Stimulated activated CD4-positive, alpha-beta T cell treated with anti-CD3 and anti-CD28 coated beads, Interleukin-4, amount 100 ng/mL, for 4 hours (primary cell): ENCODE measurements around the gene DOCK3.

Experiments
- DNase-seq, 2 experiments: peaks; one replicate each; pipeline ENCODE4 v3.0.0-alpha.2; 2020

The DOCK3 gene, protein sequence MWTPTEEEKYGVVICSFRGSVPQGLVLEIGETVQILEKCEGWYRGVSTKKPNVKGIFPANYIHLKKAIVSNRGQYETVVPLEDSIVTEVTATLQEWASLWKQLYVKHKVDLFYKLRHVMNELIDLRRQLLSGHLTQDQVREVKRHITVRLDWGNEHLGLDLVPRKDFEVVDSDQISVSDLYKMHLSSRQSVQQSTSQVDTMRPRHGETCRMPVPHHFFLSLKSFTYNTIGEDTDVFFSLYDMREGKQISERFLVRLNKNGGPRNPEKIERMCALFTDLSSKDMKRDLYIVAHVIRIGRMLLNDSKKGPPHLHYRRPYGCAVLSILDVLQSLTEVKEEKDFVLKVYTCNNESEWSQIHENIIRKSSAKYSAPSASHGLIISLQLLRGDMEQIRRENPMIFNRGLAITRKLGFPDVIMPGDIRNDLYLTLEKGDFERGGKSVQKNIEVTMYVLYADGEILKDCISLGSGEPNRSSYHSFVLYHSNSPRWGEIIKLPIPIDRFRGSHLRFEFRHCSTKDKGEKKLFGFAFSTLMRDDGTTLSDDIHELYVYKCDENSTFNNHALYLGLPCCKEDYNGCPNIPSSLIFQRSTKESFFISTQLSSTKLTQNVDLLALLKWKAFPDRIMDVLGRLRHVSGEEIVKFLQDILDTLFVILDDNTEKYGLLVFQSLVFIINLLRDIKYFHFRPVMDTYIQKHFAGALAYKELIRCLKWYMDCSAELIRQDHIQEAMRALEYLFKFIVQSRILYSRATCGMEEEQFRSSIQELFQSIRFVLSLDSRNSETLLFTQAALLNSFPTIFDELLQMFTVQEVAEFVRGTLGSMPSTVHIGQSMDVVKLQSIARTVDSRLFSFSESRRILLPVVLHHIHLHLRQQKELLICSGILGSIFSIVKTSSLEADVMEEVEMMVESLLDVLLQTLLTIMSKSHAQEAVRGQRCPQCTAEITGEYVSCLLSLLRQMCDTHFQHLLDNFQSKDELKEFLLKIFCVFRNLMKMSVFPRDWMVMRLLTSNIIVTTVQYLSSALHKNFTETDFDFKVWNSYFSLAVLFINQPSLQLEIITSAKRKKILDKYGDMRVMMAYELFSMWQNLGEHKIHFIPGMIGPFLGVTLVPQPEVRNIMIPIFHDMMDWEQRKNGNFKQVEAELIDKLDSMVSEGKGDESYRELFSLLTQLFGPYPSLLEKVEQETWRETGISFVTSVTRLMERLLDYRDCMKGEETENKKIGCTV (N-terminal part only)

DNA sequence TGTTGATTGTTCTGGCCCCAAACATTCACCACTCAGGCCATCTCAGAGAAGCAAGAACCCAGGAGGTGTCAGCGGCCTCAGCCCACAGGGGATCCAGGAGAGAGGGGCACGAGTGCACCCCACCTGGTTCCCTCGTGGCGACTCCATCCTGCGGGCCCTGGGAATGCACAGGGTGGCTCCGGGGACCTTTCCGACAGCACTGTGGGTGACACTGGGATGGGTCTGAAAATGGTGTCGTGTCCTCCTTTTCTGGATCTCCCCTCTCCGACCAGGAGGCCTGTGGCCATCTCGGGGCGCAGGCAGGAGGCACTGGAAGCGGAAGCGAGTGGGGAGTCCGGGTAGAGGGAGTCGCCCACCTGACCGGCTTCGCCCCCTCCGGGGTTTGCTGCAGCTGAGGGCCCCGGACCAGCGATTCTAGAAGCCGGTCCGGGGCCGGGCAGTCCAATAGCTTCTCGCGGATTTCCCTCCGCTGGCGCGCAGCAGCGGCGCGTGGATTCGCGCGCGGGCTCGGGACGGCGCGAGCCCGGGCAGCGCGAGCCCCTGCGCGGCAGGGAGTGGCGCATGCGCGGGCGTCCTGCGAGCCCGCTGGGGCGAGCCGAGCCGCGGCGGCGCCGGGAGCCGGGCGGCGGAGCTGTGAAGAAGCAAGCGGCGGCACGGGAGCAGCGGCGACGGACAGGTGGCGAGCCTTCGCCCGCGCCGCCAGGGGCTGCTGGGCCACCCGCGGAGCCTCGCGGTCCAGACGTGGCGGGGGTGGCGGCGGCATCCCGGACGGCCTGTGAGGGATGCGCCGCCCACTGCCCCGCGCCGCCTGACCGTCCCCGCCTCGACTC, at the start of gene DOCK3:
Gene DOCK3, plus strand, starts transcription at position 579 of the 830 bp plus-strand sequence. CDS start 337 bp downstream, outside the sequence.
- DNase-seq: peak; percentile 48 to 62

DNA sequence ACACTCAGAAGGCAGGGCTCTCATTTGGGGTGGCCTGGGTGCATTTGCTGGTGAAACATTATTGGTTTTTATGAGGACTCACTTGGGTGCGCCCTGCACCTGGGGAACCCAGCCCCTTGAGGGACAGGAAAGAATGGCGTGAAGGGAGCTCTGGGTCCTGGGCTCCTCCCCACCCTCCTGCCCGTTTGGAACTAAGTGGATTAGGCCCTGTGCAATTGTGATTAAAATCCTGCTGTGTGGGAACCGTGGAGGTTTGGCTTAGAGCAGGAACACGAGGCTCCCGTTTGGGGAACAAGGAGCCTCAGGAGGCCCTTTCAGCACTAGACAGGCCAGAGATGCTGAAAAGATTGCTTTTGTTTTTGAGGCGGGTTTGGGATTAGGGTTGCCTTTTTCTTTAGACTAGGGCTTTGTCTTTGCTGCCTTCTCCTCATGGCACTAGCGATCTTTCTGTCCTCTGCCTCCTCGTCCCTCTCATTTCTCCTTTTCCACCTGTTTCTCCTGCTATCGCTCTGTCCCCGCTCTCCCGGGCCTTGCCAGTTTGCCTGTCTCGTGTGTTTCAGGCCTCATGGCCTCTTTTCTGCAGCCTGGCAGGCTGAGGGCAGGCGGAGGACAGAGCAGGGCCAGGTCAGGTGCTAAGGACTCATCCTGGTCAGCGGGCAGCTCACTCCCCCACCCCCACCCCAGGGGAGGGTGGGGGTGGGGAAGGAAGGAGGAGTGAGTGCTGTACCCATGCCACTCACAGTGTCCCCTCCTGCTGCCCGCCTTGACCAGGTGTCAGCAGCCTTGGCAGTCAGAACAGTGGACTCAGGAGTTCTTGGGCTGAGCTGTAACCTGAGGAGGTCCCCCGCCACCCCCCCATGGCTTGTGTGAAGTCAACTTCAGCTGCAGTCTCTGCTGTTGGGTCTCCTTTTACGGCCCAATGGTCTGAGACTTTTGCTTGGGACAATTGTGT, 49.2 kb upstream of the DOCK3 start:
- no peak for DNase-seq

DNA sequence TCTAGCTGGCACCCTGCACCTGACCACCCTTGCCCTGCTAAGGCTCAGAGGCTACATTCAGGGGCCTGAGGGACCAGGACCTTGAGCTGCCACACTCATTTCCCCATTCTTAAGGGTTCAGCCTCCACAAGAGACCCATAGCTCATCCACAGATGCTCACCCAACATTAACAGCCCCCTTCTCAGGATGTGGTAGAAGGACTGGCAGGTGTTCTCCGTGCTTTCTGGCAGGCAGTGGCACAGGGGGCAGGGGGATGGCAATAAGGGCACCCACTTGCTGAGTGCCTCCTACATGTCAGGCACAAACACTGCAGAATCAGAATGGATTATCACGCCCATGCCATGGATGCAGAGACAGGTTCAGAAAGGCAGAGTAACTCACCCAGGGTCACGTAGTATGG, 48.3 kb upstream of the DOCK3 start:
- DNase-seq: no peak

DNA sequence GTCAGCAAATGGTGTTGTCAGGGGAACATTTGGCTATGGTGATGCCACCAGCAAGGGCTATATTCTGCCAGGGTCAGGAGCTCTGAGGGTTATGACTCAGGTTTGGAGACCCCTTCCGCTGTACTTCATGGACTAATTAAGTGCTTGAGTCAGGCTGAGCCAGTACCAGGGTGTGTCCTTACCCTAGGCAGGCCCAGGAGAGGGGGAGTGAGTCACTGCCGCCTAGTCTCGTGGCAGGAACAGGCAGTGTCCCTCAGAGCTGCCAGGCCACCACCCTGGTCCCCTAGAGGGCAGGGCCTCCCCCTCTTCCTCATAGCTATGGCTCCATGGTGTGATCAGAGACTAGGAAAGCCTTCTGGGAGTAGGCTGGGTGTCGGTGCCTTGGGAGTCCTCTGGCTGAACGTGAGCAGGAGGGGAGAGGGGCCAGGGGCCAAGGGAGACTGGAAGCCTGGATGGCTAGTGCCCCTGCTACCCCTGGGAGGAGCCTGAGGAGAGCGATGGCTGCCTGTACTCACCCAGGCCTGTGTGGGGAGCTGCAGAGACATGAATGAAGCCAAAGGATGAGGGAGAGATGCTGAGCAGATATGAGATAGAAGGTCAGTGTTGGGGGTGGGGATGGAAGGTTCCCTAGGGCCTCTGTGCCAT, 47.2 kb upstream of the DOCK3 start:
- peak in 1 of 2 experiments; percentile 16 for DNase-seq

DNA sequence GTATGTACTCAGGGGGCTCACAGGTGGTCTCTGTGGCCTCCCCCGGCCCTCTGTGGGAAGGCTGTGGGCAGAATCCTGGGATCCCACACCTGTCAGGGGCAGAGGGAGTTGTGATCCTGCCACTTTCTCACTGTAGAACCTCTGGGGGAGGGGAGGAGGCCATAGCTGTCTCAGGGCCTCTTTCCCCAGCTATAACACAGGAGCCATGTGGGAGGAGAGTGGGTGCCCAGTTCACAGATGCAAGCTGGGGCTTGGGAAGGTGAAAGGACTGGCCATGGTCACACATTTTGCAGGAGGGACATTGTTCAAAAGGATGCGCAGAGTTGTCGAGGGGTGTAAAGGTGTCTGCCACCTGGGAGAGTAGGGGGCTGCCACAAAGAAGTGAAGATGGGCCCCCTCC, 46.1 kb upstream of the DOCK3 start:
- DNase-seq: no peak

DNA sequence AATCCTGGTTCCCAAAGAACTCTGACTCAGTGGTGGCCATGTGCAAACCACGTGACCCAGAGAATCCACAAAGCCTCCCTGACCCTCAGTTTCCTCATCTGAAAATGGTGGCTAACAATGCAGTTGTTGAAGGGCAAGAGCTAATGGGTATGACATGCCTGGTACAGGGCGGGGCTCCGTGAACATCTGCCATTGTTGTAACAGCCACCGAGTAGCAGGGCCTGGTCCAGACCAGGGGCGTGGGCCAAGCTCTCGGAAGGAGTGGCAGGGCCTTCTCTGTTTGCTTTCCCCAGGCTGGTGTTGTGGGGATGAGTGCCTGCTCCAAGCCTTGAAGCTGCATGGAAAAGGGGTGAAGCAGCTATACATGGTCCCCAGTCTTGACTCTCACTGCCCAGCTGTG, 44.3 kb upstream of the DOCK3 start:
- DNase-seq: no peak

DNA sequence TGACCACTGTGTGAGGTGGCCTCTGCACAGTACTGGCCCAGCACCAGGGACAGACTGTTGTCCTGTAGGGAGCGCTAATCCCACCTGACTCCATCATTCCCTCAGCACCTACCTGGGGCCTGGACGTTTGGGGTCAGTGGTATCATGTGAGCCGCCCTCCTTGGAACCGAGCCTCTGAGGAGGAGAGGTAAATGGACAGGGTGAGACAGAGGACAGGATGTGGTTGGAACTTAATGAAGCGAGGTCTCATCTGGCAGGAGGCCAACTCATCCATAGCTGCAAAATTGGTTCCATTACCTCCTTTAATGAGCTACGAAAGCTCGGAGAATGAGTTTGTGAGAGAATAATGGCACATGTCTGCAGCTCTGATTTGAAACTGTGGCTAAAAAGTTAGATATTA, 43.9 kb upstream of the DOCK3 start:
- no peak for DNase-seq

DNA sequence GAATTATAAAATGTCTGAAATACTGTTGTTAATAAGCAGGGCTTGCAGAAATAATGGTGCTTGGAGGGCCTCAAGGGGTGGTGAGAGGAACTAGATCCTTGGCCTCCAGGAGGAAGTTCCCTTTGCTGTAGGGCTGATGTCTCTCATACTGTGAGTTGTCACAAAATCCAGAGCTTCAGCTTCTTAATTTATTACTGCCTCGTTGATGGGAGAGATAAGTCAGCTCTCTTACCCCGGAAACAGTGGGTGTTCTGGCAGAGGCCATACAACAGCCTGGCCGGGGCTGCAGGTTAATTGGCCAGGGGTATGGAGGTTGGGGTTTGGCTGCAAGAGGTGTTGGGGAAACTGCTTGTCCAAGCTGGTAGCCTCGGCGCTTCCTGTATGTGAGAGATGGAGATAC, 42.3 kb upstream of the DOCK3 start:
- no peak for DNase-seq

DNA sequence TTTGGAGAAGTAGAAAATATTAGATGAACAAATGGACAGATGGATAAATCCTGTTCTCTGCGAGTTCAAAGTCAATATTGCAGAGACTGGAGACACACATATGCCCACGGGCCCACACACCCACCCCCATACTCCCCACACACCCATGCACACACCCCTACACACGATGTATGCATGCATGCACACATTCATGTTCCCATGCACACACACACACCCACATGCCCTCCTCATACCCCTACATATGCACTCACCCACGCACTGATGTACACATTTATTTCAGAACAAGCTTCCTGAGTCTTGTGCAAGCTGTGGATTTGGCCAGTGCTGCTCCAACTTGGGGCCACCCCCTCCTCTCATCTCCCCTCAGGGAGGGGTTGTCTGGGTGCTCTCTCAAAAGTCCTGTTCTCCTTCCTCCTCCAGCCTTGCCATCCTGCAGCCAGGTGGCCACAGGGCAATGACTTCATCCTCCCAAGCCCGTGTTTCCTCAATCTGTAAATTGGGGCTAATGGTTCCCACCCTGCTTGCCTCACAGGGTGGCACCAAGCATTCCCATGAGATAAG, 41.4 kb upstream of the DOCK3 start:
- DNase-seq: no peak

DNA sequence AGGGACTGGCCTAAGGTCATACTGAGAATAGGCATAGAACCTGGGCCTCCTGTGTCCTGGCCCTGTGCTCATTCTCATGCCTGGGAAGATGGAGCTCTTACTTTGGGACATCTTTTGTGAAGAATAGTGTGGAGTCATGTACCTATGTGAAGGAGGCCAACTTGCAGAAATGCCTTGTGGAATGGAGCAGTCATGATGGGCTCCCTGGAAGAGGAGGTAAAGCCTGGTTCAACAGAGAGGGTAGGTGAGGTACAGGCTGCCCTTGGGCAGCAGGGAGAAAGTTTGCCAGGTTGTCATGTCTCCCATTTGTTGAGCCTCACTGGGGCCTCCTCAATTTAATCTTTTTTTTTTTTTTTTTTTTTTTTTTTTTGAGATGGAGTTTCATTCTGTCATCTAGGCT, 39.7 kb upstream of the DOCK3 start:
- DNase-seq: no peak

DNA sequence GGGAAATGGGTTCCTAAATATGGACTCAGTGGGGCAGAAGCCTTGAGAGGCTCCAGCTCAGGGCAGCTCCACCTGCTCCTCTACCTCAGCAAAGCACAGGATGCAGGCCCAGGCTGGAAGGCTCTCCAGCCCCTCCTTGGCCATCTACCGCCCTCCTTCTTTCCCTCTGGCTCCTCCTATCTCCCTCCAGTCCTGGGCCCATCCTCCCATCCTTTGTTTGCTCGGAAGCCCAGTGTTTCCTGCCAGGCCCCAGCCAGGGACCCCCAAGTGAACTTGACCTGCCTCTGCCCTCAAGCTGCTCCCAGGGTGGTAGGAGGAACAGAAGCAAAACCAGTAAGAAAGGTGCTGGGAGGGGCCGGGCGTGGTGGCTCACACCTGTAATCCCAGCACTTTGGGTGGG, 37.7 kb upstream of the DOCK3 start:
- DNase-seq: no peak

DNA sequence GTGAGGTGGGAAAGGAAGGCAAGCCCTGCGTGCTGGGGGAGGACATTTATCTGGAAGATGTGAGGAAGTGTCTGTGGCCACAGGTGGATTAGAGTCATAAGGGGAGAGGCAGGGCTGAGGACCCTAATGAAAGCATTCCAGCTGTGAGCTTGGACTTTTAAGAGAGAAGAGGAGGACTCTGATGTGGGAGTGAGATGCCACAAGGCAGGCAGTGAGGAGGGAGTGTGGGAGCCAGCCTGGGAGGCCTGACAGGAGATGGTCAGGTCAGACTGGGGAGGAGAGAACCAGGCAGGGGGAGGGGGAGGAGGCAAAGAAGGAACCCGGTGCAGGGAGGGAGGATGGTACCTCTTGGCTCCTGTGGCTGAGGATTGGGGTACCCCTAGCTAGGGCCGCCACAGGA, 36.8 kb upstream of the DOCK3 start:
- no peak for DNase-seq

DNA sequence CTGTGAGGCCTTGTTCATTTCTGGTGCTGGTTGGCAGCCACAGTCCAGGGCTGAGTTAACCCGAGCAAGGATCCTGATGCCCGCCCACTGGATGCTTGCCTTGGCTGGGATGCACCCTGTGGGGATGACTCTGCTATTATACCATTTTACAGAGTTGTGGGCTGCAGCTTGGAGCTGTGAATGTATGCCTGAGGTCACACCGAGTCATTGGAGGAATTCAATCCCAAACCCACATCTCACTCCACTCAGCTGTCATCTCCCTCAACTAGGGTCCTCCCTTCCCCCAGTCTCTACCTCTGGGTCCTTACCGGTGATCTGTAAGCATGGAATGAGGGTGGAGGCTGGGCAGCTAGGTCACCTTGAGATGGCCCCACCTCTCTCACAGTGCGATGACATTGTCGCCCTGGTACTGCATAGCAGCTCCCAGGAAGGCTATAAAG, 35.7 kb upstream of the DOCK3 start:
- DNase-seq: no peak

DNA sequence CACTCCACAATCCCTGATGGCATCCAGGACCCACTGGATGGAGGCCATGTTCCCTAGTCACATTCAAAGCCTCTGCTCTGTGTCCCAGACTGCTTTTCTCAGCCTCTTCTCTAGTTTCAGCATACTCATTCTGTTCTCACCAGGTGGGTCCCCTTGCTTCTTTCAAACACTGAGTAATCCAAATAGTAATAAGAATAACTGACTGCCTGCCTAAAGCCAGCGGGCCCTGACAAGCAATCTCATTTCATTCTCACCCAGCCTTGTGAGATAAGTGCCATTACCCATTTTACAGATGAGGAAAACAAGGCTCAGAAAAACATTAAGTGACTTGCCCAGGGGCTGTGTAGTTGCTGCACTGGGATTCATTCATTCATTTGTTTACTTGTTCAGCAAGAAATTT, 32.3 kb upstream of the DOCK3 start:
- no peak for DNase-seq

DNA sequence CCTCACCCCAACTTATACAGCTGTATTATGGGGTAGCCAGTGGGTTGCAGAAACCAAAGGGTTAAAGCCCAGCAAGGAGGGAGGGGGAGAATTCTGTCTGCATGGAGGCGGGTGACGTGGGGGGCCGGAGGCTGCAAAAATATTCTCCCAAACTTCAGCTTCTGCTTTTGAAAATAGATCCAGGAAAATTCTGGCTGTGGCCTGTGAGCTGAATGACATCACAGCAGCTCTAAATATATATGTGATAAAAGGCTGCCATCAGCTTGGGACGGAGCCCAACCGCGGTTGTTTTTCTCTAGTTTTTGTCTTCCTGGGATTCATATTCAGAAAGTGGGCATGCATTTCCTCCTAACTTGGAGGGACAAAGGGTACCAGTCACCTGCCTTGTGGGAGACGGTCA, 30.2 kb upstream of the DOCK3 start:
- no peak for DNase-seq

DNA sequence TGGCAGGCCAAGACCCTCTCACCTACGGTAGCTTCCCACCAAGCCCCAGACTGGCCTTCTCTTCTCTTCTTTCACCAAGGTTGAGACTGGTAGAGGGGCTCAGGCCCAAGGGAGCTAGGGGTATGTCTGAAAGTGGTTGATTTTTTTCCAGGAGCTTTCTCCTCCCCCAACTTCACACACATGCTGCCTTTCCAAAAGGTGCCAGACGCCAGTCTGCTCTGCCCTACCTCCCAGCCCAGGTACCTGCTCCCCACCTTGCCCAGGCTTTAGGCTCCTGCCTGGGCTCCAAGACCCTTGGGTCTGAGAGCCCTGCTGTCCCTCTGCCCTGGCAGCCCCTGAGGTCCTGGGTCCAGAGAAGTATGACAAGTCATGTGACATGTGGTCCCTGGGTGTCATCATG, 29.3 kb upstream of the DOCK3 start:
- no peak for DNase-seq

DNA sequence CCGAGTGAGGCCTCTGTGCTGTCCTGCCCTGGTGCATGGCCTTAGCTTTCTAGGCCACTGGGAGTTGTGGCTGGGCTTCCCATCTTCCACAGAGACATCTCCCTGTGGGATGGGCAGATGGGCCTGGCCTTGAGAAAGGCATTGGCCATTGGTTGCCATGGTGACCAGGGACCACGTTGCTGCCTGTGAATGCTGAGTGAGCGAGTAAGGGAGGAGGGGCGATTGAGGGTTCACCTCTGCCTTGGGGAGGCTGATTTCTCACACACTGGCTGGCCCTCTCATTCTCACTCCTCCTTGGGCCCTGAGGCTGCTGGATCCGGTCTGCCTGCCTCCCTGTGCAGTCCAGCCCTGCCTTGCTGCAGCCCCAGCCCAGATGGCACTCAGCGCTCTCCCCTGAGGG, 26.4 kb upstream of the DOCK3 start:
- no peak for DNase-seq

DNA sequence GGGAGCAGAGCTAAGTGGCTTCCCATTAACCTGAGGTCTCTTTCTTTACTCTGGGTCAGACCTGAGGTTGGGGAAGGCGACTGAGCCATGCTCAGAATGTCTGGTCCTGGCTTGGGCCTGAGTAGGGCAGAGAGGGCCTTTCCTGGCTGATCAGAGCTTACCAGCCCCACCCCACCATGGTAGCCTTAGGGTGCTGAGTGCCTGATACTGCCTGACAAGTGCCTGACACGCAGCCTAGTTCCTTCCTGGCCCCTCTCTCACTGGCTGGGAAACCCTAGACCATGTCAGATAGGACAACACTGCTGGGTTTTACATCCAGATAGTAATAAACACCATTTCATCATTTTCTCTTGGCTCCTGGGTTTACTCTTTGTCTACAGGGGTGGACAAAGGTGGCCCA, 25.8 kb upstream of the DOCK3 start:
- no peak for DNase-seq

DNA sequence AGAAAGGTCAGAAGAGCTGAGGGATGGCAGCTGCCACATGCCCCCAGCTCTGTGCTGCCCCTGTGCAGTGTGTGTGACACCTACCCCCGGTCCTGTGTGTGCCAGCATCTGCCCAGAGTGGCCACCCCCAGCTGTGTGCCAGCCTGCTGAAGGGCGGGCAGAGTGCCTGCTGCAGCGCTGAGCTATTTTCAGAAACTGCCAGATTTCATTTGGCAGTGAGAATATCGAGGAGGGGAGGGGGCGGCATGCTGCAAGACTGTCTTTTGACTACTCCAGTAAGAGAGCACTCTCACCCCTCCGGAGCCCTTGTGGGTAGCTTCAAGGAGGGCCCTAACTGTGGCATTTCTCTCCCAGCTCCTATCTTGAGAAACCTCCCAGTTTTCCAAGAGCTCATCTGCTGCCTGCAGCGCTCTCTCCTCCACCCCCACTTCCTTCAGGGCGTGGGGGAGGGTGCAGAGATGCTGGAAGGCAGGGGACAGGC, 25.2 kb upstream of the DOCK3 start:
- DNase-seq: no peak

DNA sequence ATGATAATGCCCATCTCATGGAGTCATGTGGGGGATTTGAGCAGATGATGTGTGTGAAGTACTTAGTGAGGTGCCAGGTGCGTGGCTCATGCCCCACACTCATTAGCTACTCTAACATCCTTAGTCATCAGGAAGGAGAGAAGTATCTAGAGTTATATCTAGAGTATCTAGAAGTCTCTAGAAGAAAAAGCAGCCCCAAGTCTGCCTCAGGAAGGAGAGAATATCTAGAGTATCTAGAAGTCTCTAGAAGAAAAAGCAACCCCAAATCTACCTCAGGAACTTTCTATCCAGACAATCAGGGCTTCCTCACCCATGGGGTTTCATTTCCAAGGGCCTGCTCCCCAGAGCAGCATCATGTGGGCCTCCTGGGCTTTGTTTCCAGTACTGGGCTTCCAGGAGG, 24.7 kb upstream of the DOCK3 start:
- DNase-seq: no peak
